WI38 (cell line): ENCODE data around the gene SMG5.

ENCODE experiments used
- H3K4me3 ChIP-seq: 2 replicates; pipeline ENCODE4 v1.5.1; 2011; ENCODE audit warnings: low read depth, mild to moderate bottlenecking, control low read depth, low read length
- TF ChIP-seq, protein P1 (sequence below): IDR thresholded peaks from 2 replicates; pipeline ENCODE4 v1.5.1; 2012; ENCODE audit warnings: low read depth, mild to moderate bottlenecking, control low read depth, low read length

Gene SMG5

DNA sequence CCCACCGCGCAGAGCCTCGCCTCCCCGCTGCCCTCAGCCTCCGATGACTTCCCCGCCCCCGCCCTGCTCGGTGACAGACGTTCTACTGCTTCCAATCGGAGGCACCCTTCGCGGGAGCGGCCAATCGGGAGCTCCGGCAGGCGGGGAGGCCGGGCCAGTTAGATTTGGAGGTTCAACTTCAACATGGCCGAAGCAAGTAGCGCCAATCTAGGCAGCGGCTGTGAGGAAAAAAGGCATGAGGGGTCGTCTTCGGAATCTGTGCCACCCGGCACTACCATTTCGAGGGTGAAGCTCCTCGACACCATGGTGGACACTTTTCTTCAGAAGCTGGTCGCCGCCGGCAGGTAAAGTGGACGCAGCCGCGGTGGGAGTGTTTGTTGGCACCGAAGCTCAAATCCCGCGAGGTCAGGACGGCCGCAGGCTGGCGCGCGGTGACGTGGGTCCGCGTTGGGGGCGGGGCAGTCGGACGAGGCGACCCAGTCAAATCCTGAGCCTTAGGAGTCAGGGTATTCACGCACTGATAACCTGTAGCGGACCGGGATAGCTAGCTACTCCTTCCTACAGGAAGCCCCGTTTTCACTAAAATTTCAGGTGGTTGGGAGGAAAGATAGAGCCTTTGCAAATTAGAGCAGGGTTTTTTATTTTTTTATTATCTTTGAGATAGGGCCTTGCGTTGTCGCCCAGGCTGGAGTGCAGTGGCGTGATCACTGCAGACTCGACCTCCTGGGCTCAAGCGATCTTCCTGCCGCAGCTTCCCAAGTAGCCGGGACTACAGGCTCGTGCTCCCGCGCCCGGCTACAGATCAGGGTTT is 69.6 kb downstream of the SMG5 start, which contains the start of gene PMF1:
PMF1 (plus strand) TSS at position 175 of the 811 bp plus-strand sequence; CDS start at position 184, 9 bp downstream.
- TF ChIP-seq, protein P1, sequence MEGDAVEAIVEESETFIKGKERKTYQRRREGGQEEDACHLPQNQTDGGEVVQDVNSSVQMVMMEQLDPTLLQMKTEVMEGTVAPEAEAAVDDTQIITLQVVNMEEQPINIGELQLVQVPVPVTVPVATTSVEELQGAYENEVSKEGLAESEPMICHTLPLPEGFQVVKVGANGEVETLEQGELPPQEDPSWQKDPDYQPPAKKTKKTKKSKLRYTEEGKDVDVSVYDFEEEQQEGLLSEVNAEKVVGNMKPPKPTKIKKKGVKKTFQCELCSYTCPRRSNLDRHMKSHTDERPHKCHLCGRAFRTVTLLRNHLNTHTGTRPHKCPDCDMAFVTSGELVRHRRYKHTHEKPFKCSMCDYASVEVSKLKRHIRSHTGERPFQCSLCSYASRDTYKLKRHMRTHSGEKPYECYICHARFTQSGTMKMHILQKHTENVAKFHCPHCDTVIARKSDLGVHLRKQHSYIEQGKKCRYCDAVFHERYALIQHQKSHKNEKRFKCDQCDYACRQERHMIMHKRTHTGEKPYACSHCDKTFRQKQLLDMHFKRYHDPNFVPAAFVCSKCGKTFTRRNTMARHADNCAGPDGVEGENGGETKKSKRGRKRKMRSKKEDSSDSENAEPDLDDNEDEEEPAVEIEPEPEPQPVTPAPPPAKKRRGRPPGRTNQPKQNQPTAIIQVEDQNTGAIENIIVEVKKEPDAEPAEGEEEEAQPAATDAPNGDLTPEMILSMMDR: no peak
- peak within 1 kb of the TSS; percentile 79 for H3K4me3 ChIP-seq

DNA sequence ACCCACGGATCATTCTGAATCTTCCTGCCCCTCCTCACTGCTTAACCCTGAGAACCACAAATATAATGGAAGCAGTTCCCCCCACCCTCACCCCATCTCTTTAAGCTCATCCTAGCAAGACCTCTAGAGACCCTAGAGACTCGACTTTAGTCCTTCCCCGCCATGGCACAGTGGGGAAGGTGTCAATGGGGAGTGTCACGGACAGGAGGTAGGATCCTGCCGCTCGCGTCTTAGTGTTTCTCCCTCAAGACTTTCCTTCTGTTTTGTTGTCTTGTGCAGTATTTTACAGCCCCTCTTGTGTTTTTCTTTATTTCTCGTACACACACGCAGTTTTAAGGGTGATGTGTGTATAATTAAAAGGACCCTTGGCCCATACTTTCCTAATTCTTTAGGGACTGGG is 70.5 kb downstream of the SMG5 start:
- TF ChIP-seq, protein P1: no peak
- H3K4me3 ChIP-seq: peak overlapping the region; percentile 79

DNA sequence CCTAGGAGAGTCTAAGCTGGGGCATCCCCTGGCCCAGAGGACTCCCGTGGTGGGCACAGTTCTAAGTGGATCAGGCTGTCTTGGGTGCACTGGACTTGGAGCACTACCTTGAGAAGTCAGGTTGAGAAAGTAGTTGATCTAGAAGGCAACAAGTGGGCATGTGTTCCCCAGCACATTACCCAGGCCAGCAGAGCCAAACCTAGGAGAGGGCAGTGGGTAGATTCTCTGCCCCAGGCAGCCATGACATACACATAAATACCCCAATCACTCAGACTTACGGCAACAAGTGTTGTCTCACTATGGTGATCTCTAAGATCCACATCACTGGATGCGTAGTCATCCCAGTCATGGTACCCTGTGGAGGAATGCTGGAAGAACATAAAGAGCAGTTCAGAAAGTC is 71.4 kb downstream of the SMG5 start:
- no peak overlapping the region for H3K4me3 ChIP-seq

DNA sequence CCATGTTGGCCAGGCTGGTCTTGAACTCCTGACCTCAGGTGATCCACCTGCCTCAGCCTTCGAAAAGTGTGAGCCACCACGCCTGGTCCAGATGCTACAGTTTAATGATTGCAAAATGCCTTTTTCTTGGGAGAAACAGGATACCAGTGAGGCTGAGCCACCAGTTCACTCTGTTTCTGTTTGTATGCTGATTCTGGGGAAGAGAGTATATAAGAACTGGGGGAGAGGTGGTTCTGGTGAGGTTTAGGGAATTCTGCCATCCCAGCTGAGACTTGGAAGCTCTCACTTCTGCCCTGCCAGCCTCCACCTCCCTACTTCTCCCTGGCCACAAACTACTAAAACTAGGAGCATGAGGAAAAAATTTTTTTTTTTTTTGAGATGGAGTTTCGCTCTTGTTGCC is 77.9 kb downstream of the SMG5 start:
- TF ChIP-seq, protein P1: no peak
- no peak overlapping the region for H3K4me3 ChIP-seq

More for the DNA sequence above, 71.4 kb downstream of the SMG5 start:
- TF ChIP-seq, protein P1: no peak

DNA sequence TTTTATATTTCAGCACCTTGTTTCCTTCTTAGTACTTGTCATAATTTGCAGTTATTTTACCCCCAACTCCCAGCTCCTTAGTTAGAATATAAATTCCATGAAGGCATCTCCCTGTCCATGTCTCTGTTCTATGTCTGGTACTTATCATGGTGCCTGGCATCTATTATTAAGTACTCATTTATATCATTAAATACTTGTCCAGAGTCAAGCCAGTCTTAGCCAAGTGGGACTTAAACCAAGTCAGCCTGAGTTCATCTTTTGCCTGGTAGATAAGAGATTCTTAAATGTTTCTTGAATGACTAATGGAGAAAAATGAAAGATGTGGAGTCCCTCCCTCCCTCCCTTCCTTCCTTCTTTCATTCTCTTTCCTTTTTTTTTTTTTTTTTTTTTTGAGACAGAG is 79.3 kb downstream of the SMG5 start:
- no peak overlapping the region for H3K4me3 ChIP-seq
- TF ChIP-seq, protein P1: no peak

DNA sequence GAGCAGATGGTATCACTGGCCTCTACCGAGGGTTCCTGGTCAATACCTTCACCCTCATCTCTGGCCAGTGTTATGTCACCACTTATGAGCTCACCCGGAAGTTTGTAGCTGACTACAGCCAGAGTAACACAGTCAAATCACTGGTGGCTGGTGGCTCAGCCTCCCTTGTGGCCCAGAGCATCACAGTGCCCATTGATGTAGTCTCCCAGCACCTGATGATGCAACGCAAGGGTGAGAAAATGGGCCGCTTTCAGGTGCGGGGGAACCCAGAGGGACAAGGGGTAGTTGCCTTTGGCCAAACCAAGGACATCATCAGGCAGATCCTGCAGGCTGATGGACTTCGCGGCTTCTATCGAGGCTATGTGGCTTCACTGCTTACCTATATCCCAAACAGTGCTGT is 82.6 kb downstream of the SMG5 start:
- TF ChIP-seq, protein P1: no peak
- H3K4me3 ChIP-seq: no peak overlapping the region
